ENCODE data around the gene STMN3.

DNA sequence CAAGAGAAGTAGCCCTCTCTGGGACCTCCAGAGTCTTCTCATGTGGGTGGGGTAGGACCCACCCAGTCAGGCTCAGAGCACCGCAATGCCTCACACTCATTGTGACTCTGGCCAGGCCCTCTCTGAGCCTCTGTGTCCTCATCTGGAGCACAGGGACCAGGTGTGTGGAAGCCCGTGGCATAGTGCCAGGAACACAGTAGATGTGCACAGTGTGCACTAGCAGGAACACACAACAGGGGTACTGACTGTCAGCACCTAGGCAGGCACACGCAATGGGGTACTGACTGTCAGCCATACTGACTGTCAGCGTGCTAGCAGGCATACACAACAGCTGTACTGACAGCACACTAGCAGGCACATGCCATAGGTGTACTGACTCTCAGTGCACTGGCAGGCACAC lies 2.0 kb upstream of the STMN3 start:
- TF ChIP-seq, protein P1, sequence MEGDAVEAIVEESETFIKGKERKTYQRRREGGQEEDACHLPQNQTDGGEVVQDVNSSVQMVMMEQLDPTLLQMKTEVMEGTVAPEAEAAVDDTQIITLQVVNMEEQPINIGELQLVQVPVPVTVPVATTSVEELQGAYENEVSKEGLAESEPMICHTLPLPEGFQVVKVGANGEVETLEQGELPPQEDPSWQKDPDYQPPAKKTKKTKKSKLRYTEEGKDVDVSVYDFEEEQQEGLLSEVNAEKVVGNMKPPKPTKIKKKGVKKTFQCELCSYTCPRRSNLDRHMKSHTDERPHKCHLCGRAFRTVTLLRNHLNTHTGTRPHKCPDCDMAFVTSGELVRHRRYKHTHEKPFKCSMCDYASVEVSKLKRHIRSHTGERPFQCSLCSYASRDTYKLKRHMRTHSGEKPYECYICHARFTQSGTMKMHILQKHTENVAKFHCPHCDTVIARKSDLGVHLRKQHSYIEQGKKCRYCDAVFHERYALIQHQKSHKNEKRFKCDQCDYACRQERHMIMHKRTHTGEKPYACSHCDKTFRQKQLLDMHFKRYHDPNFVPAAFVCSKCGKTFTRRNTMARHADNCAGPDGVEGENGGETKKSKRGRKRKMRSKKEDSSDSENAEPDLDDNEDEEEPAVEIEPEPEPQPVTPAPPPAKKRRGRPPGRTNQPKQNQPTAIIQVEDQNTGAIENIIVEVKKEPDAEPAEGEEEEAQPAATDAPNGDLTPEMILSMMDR (IDR thresholded peaks at IDR 0.05), result no peak
- no peak for TF ChIP-seq POLR2A (IDR thresholded peaks at IDR 0.05)

All from thyroid gland (tissue), 4 donors.